GDM1 (cell line): ENCODE data around the gene OPA1.

Source experiments
- DNase-seq: peaks from one replicate; lab custom pipeline; 2025; lab: John Stamatoyannopoulos, UW

The OPA1 gene

GRCh38 chr3:193592841-193593667 lies at the start of gene OPA1:
OPA1 (plus strand) TSS chr3:193593208; CDS start chr3:193593378, 170 bp downstream.
- DNase-seq = peak; percentile 96

- DNase-seq = no peak
Observed at GRCh38 chr3:193544289-193544688, 48.7 kb upstream of the OPA1 start.

DNA sequence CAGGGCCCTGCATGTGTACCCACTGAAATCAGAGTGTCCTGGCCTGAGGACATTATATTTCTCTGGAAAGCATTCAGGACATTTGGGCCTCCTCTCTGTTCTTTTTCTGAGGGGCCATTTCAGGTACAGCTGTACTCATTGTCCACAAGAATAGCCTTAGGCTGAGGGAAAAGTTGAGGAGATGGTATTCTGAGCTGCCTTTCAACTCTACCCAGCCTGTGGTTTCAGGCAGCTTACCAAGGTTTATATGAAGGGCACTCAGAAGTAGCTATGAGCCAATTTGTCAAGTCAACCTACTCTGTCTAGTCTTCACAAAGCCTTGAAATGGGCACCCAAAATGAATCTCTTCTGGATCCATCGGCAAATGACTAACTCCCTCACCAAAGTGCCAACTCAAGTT lies 47.7 kb upstream of the OPA1 start:
- DNase-seq = no peak

DNA sequence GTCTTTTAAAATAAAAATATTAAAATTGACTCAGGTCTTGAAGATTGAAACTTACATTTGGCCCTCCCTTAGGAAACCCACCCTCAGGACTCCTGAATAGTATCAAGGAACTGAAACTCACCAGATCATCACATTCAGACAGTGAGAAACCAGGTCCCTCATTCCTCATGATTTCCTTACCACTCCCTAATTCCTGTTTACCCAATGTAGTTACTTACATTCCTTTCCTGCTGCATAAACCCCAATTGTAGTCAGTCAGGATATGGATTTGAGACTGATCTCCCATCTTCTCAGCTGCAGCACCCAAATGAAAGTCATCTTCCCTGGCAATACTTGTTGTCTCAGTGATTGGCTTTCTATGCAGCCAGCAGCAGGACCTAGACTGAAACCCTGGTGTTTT lies 46.9 kb upstream of the OPA1 start:
- DNase-seq = no peak

- no peak for DNase-seq
Observed at GRCh38 chr3:193548406-193548805, 44.6 kb upstream of the OPA1 start.

- no peak for DNase-seq
Observed at GRCh38 chr3:193552923-193553322, 40.1 kb upstream of the OPA1 start.

DNA sequence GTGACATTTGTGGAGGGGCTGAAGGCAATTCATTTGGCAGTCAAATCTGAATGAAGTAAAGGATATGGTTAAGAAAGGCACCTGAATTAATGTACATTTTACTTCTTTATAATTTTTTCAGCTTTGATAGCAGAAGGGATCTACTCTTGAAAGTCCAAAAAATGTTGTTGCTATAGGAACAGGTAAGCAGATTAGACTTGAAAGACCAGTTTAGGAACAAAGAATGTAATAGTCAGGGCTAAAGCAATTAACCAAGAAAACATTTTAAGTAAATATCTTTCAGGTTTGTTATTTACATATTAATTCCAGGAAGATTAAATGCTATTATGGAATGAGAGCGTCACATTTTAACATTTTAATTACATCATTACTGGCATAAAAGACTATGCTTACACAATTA lies 39.4 kb upstream of the OPA1 start:
- DNase-seq = no peak

- no peak for DNase-seq
Observed at GRCh38 chr3:193554811-193555210, 38.2 kb upstream of the OPA1 start, which contains the start of gene ATP13A4. ATP13A4 (minus strand) TSS chr3:193554895; CDS start chr3:193554799, 96 bp downstream.

DNA sequence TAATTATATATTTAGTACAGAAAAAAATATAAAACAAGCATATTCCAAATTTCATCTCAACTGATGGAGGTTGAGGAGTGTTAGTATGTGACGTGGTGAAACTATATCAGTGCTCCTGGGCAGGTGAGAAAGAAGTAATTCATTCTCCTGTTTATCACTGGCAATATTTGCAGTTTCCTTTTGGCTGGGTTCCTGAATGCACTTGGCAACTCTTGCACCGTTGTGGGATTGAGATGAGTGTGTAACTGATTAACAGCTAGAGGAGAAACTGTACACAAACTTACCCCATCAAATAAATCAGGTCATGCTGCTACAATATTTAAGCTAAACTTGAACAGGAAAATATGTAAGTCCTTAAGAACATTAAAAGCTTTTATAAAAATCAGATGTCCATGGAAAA lies 36.2 kb upstream of the OPA1 start:
- DNase-seq = no peak

- no peak for DNase-seq
Observed at GRCh38 chr3:193559100-193559499, 33.9 kb upstream of the OPA1 start.

DNA sequence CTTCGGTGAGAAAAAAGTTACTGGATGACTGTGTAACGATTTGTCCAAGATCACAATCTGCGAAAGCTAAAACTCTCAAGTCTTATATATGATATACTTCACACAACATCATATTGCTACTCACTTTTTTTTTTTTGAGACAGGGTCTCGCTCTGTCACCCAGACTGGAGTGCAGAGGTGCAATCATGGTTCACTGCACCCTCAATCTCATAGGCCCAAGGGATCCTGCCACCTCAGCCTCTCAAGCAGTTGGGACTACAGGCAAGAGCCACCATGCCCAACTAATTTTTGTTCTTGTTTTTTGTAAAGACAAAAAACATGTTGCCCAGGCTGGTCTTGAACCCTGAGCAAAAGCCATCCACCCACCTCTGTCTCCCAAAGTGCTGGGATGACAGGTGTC lies 32.9 kb upstream of the OPA1 start:
- no peak for DNase-seq

- no peak for DNase-seq
Observed at GRCh38 chr3:193560870-193561269, 32.1 kb upstream of the OPA1 start.

DNA sequence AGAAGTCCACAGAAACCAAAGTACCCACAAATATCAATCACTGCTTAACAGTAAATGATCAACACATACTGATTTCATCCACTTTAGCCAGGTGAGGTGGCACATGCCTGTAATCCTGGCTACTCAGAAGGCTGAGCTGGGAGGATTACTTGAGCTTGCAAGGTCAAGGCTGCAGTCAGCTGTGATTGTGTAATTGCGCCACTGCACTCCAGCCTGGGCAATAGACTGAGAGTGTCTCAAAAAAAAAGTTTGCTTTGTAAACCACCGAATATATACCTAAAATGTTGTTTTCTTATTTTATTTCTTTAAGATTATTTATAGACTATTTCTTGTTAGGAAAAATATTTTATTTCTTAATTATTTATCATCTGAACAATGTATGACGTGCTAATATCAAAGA lies 29.6 kb upstream of the OPA1 start:
- no peak for DNase-seq

DNA sequence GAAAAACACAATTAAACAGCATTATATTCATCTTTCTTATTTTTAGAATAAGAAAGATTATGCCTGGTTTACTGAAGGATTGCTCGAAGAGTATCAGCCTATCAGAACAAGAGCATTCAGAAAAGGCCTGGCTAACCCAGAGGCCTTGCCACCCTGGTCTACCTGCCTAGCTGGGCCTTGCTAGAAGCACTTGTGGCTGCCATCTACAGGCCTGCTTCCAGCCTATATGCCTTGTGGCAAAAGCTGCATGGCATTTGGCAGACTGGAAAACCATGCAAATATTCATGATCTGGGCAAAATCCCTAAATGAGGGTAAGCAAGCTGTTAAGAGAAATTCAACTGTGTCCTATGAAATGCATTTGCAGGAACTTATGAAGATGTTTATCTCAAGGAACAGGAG lies 29.0 kb upstream of the OPA1 start:
- no peak for DNase-seq

DNA sequence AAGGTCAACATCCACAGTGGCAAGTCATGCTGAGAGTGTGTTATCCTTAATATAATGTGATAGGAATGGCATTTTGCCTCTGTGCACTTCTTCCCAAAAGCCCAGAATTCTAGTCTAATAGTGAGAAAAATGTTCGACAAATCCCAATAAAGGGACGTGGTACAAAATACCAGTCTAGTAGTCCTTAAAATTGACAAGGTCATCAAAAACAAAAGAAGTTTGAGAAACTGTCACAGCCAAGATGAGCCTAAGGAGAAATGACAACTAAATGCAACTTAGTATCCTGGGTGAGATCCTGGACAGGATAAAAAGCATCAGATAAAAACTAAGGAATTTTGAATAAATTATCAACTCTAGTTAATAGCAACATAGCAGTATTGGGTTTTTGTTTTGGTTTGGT lies 23.9 kb upstream of the OPA1 start:
- DNase-seq = no peak

DNA sequence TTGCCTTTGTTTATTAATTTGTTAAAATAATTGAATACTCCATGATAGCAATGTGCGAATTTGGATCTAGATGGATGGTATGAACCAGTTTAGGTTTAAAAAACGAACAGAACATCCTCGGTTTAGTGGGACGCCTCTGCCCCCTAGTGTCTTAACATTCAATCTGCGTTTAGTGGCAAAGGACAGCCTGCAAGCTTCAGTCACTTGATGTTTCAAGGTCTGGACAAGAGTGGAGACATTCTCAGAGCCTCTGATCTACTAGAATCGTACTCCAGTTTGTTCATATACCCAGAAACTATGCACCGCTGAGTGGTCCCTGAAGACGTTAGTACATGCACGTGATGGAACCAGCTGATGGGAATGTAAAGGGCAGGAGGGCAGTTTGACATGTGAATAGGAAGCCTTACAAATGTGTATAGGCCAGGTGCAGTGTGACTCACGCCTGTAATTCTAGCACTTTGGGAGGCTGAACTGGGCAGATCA lies 20.5 kb upstream of the OPA1 start:
- peak; percentile 24 for DNase-seq

- DNase-seq = no peak
Observed at GRCh38 chr3:193573403-193574191, 19.4 kb upstream of the OPA1 start.

GRCh38 chr3:193574488-193575070 lies 18.4 kb upstream of the OPA1 start:
- DNase-seq = no peak

GRCh38 chr3:193585530-193585929 lies 7.5 kb upstream of the OPA1 start:
- no peak for DNase-seq

DNA sequence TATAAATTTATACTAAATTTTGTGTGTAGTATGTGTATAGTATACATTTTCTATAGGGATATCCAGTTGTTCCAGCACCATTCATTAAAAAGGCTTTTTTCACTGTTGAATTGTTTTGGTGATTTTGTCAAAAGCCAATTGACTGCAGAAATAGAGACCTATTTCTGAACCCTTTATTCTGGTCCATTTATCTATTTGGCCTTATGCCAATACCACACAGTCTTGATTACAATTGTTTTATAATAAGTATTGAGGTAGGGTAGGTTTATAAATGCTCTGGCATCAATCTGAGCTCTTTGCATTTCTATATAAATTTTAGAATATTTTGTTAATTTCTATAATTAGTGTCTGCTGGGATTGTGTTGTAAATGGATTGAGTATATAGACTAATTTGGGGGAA lies 6.5 kb upstream of the OPA1 start:
- no peak for DNase-seq

- DNase-seq = no peak
Observed at GRCh38 chr3:193589129-193589528, 3.9 kb upstream of the OPA1 start.

DNA sequence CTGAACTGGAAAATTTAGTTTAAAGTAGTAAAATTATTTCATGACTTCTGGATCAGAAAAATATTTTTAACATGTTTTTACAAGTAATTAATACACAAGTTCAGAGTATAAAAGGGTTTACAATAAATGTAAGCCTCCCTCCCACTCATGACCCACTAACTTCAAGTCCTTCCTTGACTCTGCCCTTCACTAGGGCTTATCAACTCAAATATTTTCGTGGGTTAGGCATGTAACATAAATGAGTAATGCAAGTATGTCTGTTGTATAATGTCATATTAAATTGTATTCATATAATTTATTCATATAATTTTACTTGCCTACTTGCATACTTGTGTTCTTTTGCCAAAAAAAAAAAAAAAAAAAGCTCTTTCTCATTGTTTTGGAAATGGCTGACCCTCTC lies 3.4 kb upstream of the OPA1 start:
- DNase-seq = no peak
